SU-DHL-6 (cell line): ENCODE data around the gene MYRFL.

Experiments
- H2AFZ ChIP-seq: fragments of 200-600 bp; sonication (generic); 2 replicates; pipeline ENCODE4 v1.6.1; 2014; ENCODE audit warnings: low read depth, mild to moderate bottlenecking, moderate library complexity, mixed read lengths, antibody characterized with exemption, low read length; ENCODE audit not compliant: severe bottlenecking
- H3F3A ChIP-seq: fragments of 200-600 bp; shearing (Covaris generic); 2 replicates; pipeline ENCODE4 v1.6.0; 2016; ENCODE audit warnings: antibody characterized with exemption, mild to moderate bottlenecking; ENCODE audit not compliant: insufficient read depth
- H3K27ac ChIP-seq: fragments of 200-600 bp; sonication (generic); 2 replicates; pipeline ENCODE4 v1.5.1; 2016; ENCODE audit warnings: low read depth, mild to moderate bottlenecking, low read length, moderate library complexity, mixed read lengths
- H3K27me3 ChIP-seq: fragments of 200-600 bp; sonication (generic), shearing (Covaris generic); 2 replicates; pipeline ENCODE4 v1.6.0; 2014; ENCODE audit warnings: mild to moderate bottlenecking, low read length
- H3K36me3 ChIP-seq: fragments of 200-600 bp; sonication (generic); 2 replicates; pipeline ENCODE4 v1.6.1; 2014; ENCODE audit warnings: mild to moderate bottlenecking, low read length, mixed read lengths
- H3K4me2 ChIP-seq: fragments of 300-600, 200-600 bp; shearing (Covaris generic), sonication (generic); 2 replicates; pipeline ENCODE4 v1.6.0; 2014; ENCODE audit warnings: low read length, low read depth, mild to moderate bottlenecking; ENCODE audit not compliant: poor library complexity, severe bottlenecking
- H3K4me3 ChIP-seq: fragments of 200-600 bp; sonication (generic); 2 replicates; pipeline ENCODE4 v1.5.1; 2014; ENCODE audit warnings: antibody characterized with exemption, low read length, mild to moderate bottlenecking, mixed read lengths; ENCODE audit not compliant: insufficient read depth, poor library complexity, severe bottlenecking
- H3K79me2 ChIP-seq: fragments of 200-600 bp; sonication (generic); 2 replicates; pipeline ENCODE4 v1.6.1; 2014; ENCODE audit warnings: mild to moderate bottlenecking, low read length, moderate library complexity; ENCODE audit not compliant: insufficient read depth
- H3K9ac ChIP-seq: fragments of 200-600 bp; sonication (generic); 2 replicates; pipeline ENCODE4 v1.7.0; 2014; ENCODE audit warnings: mild to moderate bottlenecking, low read length
- H3K9me2 ChIP-seq: fragments of 200-600 bp; sonication (generic); replicated peaks from 2 replicates; pipeline ENCODE4 v1.6.1; 2014; ENCODE audit warnings: low read length; ENCODE audit not compliant: insufficient read depth
- H3K9me3 ChIP-seq: fragments of 200-600 bp; sonication (generic); 2 replicates; pipeline ENCODE4 v1.6.1; 2014; ENCODE audit warnings: low read length, mixed read lengths; ENCODE audit not compliant: insufficient read depth
- H4K20me1 ChIP-seq: fragments of 200-600 bp; sonication (generic); 2 replicates; pipeline ENCODE4 v1.6.1; 2014; ENCODE audit warnings: low read depth, mild to moderate bottlenecking, antibody characterized with exemption, low read length, moderate library complexity, mixed read lengths
- EZH2phosphoT487 ChIP-seq: fragments of 200-600 bp; sonication (generic), shearing (Covaris generic); conservative IDR thresholded peaks from 2 replicates; pipeline ENCODE4 v1.6.1; 2018; ENCODE audit warnings: mild to moderate bottlenecking, antibody characterized with exemption, low read length, moderate library complexity, mixed read lengths
- TF ChIP-seq, protein P1 (sequence below): fragments of 200-600 bp; sonication (generic); IDR thresholded peaks from one replicate; pipeline ENCODE4 v1.5.1; 2017; ENCODE audit warnings: antibody characterized with exemption, mild to moderate bottlenecking, low read length, moderate library complexity; ENCODE audit not compliant: insufficient read depth, poor library complexity, severe bottlenecking

The MYRFL gene

DNA sequence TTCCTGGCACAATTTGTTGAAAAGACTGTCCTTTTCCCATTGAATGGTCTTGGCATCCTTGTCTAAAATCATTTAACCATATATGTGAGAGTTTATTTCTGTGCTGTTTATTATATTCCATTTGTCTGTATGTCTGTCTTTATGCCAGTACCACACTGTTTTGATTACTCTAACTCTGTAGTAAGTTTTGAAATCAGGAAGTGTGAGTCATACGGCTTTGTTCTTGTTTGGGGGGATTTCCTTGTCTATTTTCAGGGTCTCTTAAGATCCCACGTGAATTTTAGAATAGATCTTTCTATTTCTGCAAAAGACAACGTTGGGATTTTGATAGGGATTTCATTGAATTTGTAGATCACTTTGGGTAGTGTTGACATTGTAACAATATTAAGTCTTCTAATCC lies 88.5 kb downstream of the MYRFL start:
- Histone ChIP-seq H3K4me2 (no peak overlapping the region), H4K20me1 (no peaks in the 10 kb centered on the region), H3K9me2 (no peaks in the 10 kb centered on the region), H3K79me2 (no peaks in the 10 kb centered on the region), H3K27me3 (no peaks in the 10 kb centered on the region), H3K9ac (no peak overlapping the region), H3K4me3 (no peak overlapping the region), H3K27ac (no peak overlapping the region), H3K9me3 (no peaks in the 10 kb centered on the region), H3K36me3 (no peaks in the 10 kb centered on the region), H3F3A (no peaks in the 10 kb centered on the region), H2AFZ (no peak overlapping the region)
- TF ChIP-seq, protein P1, sequence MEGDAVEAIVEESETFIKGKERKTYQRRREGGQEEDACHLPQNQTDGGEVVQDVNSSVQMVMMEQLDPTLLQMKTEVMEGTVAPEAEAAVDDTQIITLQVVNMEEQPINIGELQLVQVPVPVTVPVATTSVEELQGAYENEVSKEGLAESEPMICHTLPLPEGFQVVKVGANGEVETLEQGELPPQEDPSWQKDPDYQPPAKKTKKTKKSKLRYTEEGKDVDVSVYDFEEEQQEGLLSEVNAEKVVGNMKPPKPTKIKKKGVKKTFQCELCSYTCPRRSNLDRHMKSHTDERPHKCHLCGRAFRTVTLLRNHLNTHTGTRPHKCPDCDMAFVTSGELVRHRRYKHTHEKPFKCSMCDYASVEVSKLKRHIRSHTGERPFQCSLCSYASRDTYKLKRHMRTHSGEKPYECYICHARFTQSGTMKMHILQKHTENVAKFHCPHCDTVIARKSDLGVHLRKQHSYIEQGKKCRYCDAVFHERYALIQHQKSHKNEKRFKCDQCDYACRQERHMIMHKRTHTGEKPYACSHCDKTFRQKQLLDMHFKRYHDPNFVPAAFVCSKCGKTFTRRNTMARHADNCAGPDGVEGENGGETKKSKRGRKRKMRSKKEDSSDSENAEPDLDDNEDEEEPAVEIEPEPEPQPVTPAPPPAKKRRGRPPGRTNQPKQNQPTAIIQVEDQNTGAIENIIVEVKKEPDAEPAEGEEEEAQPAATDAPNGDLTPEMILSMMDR, result no peak

GRCh38 chr12:69915964-69916363 lies 90.9 kb downstream of the MYRFL start:
- no peaks in the 10 kb centered on the region for H3K9me2 ChIP-seq
- no peaks in the 10 kb centered on the region for H3K27me3 ChIP-seq
- no peaks in the 10 kb centered on the region for H4K20me1 ChIP-seq
- H3K27ac ChIP-seq, result no peak overlapping the region
- no peak overlapping the region for H3K9ac ChIP-seq
- no peak overlapping the region for H3K4me2 ChIP-seq
- no peaks in the 10 kb centered on the region for H3K79me2 ChIP-seq
- H3K4me3 ChIP-seq, result no peak overlapping the region
- H3F3A ChIP-seq, result no peaks in the 10 kb centered on the region
- H3K9me3 ChIP-seq, result no peaks in the 10 kb centered on the region
- no peak overlapping the region for H2AFZ ChIP-seq
- TF ChIP-seq EZH2phosphoT487, result no peak
- TF ChIP-seq, protein P1, result no peak
- no peaks in the 10 kb centered on the region for H3K36me3 ChIP-seq

DNA sequence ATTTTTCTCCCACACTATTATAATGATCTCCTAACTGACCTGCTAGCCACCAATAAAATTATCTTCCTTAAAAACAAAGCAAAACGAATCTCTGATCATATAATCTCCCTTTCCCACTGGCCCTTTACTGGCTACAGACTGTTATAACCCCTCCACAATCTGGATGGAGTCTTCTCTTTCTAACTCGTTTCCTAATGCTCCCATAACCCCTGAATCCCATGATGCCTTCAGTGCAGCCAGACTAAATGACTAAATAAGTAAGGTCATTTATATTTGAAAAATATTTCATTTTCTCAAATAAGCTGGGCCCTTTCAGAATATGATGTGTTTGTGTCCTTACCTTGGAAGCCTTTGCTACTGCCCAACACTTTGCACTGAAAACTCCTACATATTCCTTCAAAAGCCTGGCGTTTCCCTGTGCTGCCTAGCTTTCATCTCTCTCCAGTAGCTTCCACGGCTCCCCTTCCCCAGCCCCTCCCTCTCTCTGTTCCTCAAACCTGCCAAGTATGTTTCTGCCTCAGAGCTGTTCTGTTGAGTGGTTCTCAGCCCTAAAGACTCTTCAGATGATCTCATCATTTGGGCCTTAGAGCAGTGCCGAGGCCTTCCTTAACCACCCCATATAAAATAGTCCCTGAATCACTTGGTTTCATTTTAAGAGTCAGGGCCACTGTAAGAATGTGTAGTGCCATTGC lies 91.7 kb downstream of the MYRFL start:
- Histone ChIP-seq H3F3A (no peaks in the 10 kb centered on the region), H3K9ac (no peak overlapping the region), H3K4me2 (no peak overlapping the region), H3K27me3 (no peaks in the 10 kb centered on the region), H3K9me3 (no peaks in the 10 kb centered on the region), H3K27ac (no peak overlapping the region), H3K36me3 (no peaks in the 10 kb centered on the region), H4K20me1 (no peaks in the 10 kb centered on the region), H2AFZ (no peak overlapping the region), H3K9me2 (no peaks in the 10 kb centered on the region), H3K4me3 (no peak overlapping the region), H3K79me2 (no peaks in the 10 kb centered on the region)
- TF ChIP-seq, protein P1, result no peak
- no peak for TF ChIP-seq EZH2phosphoT487
